ENCODE data around the gene HERPUD1. TPM values are rescaled to one million over a fixed set of nuclear protein-coding genes. Genes with fewer than 3 reads are reported as not detected.

Gene HERPUD1
- total RNA-seq, 1 experiment from 2014 or later: 45.2 TPM

- H3K9me3 ChIP-seq (ENCODE audit: control insufficient read depth, insufficient read depth, low read depth, low read length): no peaks in the 10 kb centered on the region
- no peak overlapping the region for H3K27ac ChIP-seq (ENCODE audit: low read length)
- no peaks in the 10 kb centered on the region for H3K4me1 ChIP-seq (ENCODE audit: control insufficient read depth, insufficient read depth, low read length)
- ATAC-seq (no peak), DNase-seq (ENCODE audit: low read depth, low spot score) (no peak)
- CTCF ChIA-PET: interaction anchor here (0.6 kb wide), 1 partner anchor 11 kb away, joined by 10 read pairs; no protein-coding TSS in a partner anchor
- H3K36me3 ChIP-seq (ENCODE audit: control insufficient read depth, insufficient read depth, low read length): no peaks in the 10 kb centered on the region
- POLR2A ChIA-PET: no interaction called here
- H3K4me3 ChIP-seq (ENCODE audit: low read depth in 2 of 2, low read length in 2 of 2): no peak overlapping the region
- TF ChIP-seq TCF7L2 (IDR thresholded peaks at IDR 0.05; ENCODE audit: low read depth, low read length) (no peak), POLR2AphosphoS5 (IDR thresholded peaks at IDR 0.05; ENCODE audit: low read depth, low read length) (no peak), CTCF (IDR thresholded peaks at IDR 0.05) (no peak), SIN3A (IDR thresholded peaks at IDR 0.05; ENCODE audit: borderline replicate concordance, insufficient read depth, low read depth, low read length) (no peak), REST (IDR thresholded peaks at IDR 0.05; ENCODE audit: insufficient read depth in 1 of 2, low read depth in 2 of 2, low read length in 1 of 2) (no peak)
- no TSS peak for BruUV-seq (replicated peaks)
- no peaks in the 10 kb centered on the region for H3K27me3 ChIP-seq (ENCODE audit: control insufficient read depth, insufficient read depth, low read length)
- intact Hi-C loops (cut with micrococcal nuclease; ENCODE audit: unreplicated experiment) (no loop called here), in situ Hi-C loops (cut with HindIII; ENCODE audit: low pct_unique_long_range_greater_than_20kb, low sequenced_read_pairs) (no loop called here)
Observed at GRCh38 chr16:56894331-56894917, 37.5 kb upstream of the HERPUD1 start.

- ATAC-seq (no peak), DNase-seq (ENCODE audit: low read depth, low spot score) (no peak)
- H3K4me1 ChIP-seq (ENCODE audit: control insufficient read depth, insufficient read depth, low read length): no peaks in the 10 kb centered on the region
- no peak for TF ChIP-seq SIN3A (IDR thresholded peaks at IDR 0.05; ENCODE audit: borderline replicate concordance, insufficient read depth, low read depth, low read length)
- TF ChIP-seq REST (IDR thresholded peaks at IDR 0.05; ENCODE audit: insufficient read depth in 1 of 2, low read depth in 2 of 2, low read length in 1 of 2): no peak
- TF ChIP-seq POLR2AphosphoS5 (IDR thresholded peaks at IDR 0.05; ENCODE audit: low read depth, low read length): no peak
- TF ChIP-seq TCF7L2 (IDR thresholded peaks at IDR 0.05; ENCODE audit: low read depth, low read length): no peak
- TF ChIP-seq CTCF (IDR thresholded peaks at IDR 0.05): no peak
- no peaks in the 10 kb centered on the region for H3K27me3 ChIP-seq (ENCODE audit: control insufficient read depth, insufficient read depth, low read length)
- no peak overlapping the region for H3K27ac ChIP-seq (ENCODE audit: low read length)
- CTCF ChIA-PET: no interaction called here
- intact Hi-C loops (cut with micrococcal nuclease; ENCODE audit: unreplicated experiment) (no loop called here), in situ Hi-C loops (cut with HindIII; ENCODE audit: low pct_unique_long_range_greater_than_20kb, low sequenced_read_pairs) (no loop called here)
- no peak overlapping the region for H3K4me3 ChIP-seq (ENCODE audit: low read depth in 2 of 2, low read length in 2 of 2)
- POLR2A ChIA-PET: no interaction called here
- no TSS peak for BruUV-seq (replicated peaks)
- H3K36me3 ChIP-seq (ENCODE audit: control insufficient read depth, insufficient read depth, low read length): no peaks in the 10 kb centered on the region
- H3K9me3 ChIP-seq (ENCODE audit: control insufficient read depth, insufficient read depth, low read depth, low read length): no peaks in the 10 kb centered on the region
Observed at GRCh38 chr16:56895813-56896212, 36.1 kb upstream of the HERPUD1 start.
